RWPE2 (cell line): ENCODE results near the gene ACTR10.
"Not testable (repeated sequence)": the region's sequence is repeated elsewhere in the genome, so short reads cannot be mapped to it uniquely, and the experiment has no call there.

Experiments
- ATAC-seq: fragments of 200-7000 bp; cut with Tn5 transposase; 3 replicates; pipeline ENCODE4 v1.9.1; 2021; ENCODE audit warnings: low read depth
- DNase-seq: peaks from one replicate; pipeline ENCODE4 v3.0.0-alpha.2; 2020; ENCODE audit warnings: low spot score
- H3K27ac ChIP-seq: fragments of 450-650 bp; 2 replicates; pipeline ENCODE4 v1.5.1; 2017; ENCODE audit warnings: mild to moderate bottlenecking; ENCODE audit not compliant: poor library complexity, severe bottlenecking
- H3K27me3 ChIP-seq: fragments of 250-450 bp; sonication (Bioruptor Pico); 2 replicates; pipeline ENCODE4 v1.5.1; 2021; ENCODE audit warnings: mild to moderate bottlenecking, moderate library complexity; ENCODE audit not compliant: insufficient read depth, poor library complexity, severe bottlenecking
- H3K36me3 ChIP-seq: fragments of 250-450 bp; sonication (Bioruptor Pico); 2 replicates; pipeline ENCODE4 v1.5.1; 2020; ENCODE audit warnings: low read depth, mild to moderate bottlenecking, moderate library complexity
- H3K4me1 ChIP-seq: fragments of 250-450 bp; sonication (Bioruptor Pico); 2 replicates; pipeline ENCODE4 v1.5.1; 2021; ENCODE audit warnings: mild to moderate bottlenecking, moderate library complexity; ENCODE audit not compliant: insufficient read depth, poor library complexity, severe bottlenecking
- H3K4me3 ChIP-seq: fragments of 250-450 bp; sonication (Bioruptor Pico); 2 replicates; pipeline ENCODE4 v1.5.1; 2021; ENCODE audit warnings: mild to moderate bottlenecking, moderate library complexity; ENCODE audit not compliant: severe bottlenecking
- H3K9me3 ChIP-seq: fragments of 250-450 bp; sonication (Bioruptor Pico); 2 replicates; pipeline ENCODE4 v1.5.1; 2021; ENCODE audit warnings: mild to moderate bottlenecking, moderate library complexity; ENCODE audit not compliant: severe bottlenecking
- CTCF ChIP-seq: fragments of 450-650 bp; IDR thresholded peaks from one replicate; pipeline ENCODE4 v1.5.1; 2017; ENCODE audit warnings: mild to moderate bottlenecking, moderate library complexity; ENCODE audit not compliant: poor library complexity, severe bottlenecking

ACTR10 gene

DNA sequence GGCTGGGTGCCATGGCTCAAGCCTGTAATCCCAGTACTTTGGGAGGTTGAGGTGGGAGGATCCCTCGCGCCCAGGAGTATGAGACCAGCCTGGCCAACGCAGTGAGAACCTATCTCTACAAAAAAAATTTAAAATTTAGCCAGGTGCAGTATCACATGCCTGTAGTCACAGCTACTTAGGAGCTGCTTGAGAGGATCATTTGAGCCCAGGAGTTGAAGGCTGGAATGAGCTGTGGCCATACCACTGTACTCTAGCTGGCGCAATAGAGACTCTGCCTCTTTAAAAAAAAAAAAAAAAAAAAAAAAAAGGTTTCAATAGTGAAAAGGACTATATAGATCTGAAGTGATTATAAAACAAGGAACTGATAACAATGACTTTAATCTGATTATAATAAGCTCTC is 58.2 kb downstream of the ACTR10 start:
- Histone ChIP-seq H3K36me3 (peaks cover 98% of the 10 kb centered on the region), H3K4me3 (no peak overlapping the region), H3K9me3 (no peaks in the 10 kb centered on the region), H3K27me3 (no peaks in the 10 kb centered on the region), H3K27ac (no peak overlapping the region), H3K4me1 (no peaks in the 10 kb centered on the region)
- TF ChIP-seq CTCF: peak; percentile 8
- DNase-seq (no peak), ATAC-seq (0 out of 3 replicates have a peak, but pooled peaks have one; percentile 10)

DNA sequence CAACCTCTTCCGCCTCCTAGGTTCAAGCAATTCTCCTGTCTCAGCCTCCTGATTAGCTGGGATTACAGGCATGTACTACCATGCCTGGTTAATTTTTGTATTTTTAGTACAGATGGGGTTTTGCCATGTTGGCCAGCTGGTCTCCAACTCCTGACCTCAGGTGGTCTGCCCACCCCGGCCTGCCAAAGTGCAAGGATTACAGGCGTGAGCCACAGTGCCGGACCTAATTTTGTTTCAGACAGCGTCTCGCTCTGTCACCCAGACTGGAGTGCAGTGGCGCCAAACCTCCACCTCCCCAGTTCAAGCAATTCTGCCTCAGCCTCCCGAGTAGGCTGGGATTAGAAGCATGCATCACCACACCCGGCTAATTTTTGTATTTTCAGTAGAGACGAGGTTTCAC is 62.1 kb downstream of the ACTR10 start:
- peaks cover 100% of the 10 kb centered on the region for H3K36me3 ChIP-seq
- not testable (repeated sequence) for H3K4me1 ChIP-seq, DNase-seq, ATAC-seq, H3K4me3 ChIP-seq, H3K27me3 ChIP-seq, H3K9me3 ChIP-seq, H3K27ac ChIP-seq

GRCh38 chr14:58265401-58265800 is 65.5 kb downstream of the ACTR10 start:
- Histone ChIP-seq H3K4me1 (no peaks in the 10 kb centered on the region), H3K36me3 (peaks cover 100% of the 10 kb centered on the region), H3K27ac (no peak overlapping the region), H3K27me3 (no peaks in the 10 kb centered on the region), H3K9me3 (no peaks in the 10 kb centered on the region), H3K4me3 (no peak overlapping the region)
- TF ChIP-seq CTCF: no peak
- DNase-seq: no peak
- no peak for ATAC-seq

DNA sequence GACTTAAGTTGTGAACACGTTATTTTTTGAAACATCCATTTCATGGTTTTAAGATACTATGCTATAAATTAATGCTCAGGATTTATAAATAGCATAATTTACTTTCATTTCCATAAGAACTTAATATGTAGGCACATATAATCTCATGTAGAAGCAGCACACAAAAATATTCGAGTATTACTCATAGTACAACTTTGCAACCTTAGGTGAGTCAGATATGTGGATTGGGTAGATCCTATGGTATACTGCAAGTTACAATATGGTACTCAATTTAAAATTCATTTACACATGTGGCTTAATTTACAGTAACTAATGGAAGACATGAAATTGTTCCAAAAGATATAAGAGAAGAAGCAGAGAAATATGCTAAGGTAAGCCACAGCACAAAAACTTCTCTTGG is 70.7 kb downstream of the ACTR10 start:
- no peak overlapping the region for H3K27ac ChIP-seq
- DNase-seq: no peak
- ATAC-seq: no peak
- H3K9me3 ChIP-seq: no peaks in the 10 kb centered on the region
- H3K36me3 ChIP-seq: peaks cover 98% of the 10 kb centered on the region
- no peak for TF ChIP-seq CTCF
- no peak overlapping the region for H3K4me3 ChIP-seq
- H3K27me3 ChIP-seq: no peaks in the 10 kb centered on the region
- no peaks in the 10 kb centered on the region for H3K4me1 ChIP-seq

DNA sequence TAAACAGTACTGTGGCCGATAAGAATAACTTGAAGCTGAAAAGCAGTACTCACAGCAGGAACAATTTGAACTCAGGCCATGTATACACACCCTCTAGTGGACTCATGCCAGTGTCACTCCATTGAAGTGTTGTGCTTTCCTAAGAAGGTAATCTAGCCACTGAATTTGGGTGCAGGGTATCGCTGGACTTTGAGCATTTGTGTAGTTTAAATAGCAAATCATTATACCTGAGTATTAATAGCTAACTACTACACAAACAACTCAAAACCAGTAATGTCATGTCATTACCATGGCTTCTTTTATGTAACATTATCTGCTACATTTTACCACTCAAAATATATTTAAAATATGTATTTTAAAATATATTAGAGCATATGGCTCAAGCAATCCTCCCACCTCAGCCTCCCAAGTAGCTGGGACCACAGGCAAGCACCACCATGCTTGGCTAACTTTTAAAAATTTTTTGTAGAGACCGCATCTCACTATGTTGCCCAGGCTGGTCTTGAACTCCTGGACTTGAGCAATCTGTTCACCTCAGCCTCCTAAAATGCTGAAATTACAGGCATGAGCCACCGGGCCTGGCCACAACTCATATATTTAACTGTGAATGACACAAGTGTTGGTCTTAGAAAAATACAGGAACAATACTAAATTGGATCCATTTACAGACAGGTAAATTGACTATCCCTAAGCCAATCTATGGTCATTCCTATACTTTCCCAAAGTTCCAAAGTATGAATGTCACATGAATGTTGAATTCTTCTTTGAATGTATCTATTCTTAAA is 72.8 kb downstream of the ACTR10 start:
- DNase-seq: no peak
- Histone ChIP-seq H3K4me1 (no peaks in the 10 kb centered on the region), H3K27me3 (no peaks in the 10 kb centered on the region), H3K4me3 (no peak overlapping the region), H3K9me3 (no peaks in the 10 kb centered on the region), H3K27ac (no peak overlapping the region), H3K36me3 (peaks cover 92% of the 10 kb centered on the region)
- peak; percentile 39; the same call in 1 of the 3 replicates for ATAC-seq
- TF ChIP-seq CTCF: peak; percentile 27
